Keratinocyte (primary cell): ENCODE measurements around the gene NDUFS1. TPM values are rescaled to one million over a fixed set of nuclear protein-coding genes. Genes with fewer than 3 reads are reported as not detected.

Experiments used
- DNase-seq: peaks from one replicate; pipeline ENCODE4 v3.0.0-alpha.2; 2011; ENCODE audit warnings: low read depth, missing footprints, low spot score
- FAIRE-seq: peaks from 2 replicates; lab custom pipeline; 2011; peaks lifted over from hg19 to GRCh38; lab: Jason Lieb, UNC
- H2AFZ ChIP-seq: 2 replicates; pipeline ENCODE4 v1.6.0; 2012; ENCODE audit warnings: low read length, control low read depth, inconsistent platforms; ENCODE audit not compliant: control insufficient read depth
- H3K27ac ChIP-seq: 2 replicates; pipeline ENCODE4 v1.5.1; 2011; ENCODE audit warnings: low read length; ENCODE audit not compliant: control insufficient read depth, insufficient read depth
- H3K27me3 ChIP-seq: 3 replicates; pipeline ENCODE4 v1.6.0; 2011; ENCODE audit warnings: low read length; ENCODE audit not compliant: control insufficient read depth, insufficient read depth; ENCODE audit errors: extremely low read depth
- H3K36me3 ChIP-seq, 2 experiments: 2 replicates in 1 of 2; 3 replicates in 1 of 2; pipeline ENCODE4 v1.5.1; 2011; ENCODE audit warnings: low read length in 2 of 2, mild to moderate bottlenecking in 1 of 2; ENCODE audit not compliant: control insufficient read depth in 2 of 2, insufficient read depth in 2 of 2; ENCODE audit errors: extremely low read depth in 1 of 2
- H3K4me1 ChIP-seq: 3 replicates; pipeline ENCODE4 v1.5.1; 2011; ENCODE audit warnings: low read length; ENCODE audit not compliant: control insufficient read depth, insufficient read depth; ENCODE audit errors: extremely low read depth
- H3K4me2 ChIP-seq: 3 replicates; pipeline ENCODE4 v1.6.0; 2011; ENCODE audit warnings: low read depth, low read length; ENCODE audit not compliant: control insufficient read depth, insufficient read depth; ENCODE audit errors: extremely low read depth
- H3K4me3 ChIP-seq, 3 experiments: fragments of 200-600 bp in 1 of 3; sonication (generic) in 1 of 3; 2 replicates in 2 of 3; 3 replicates in 1 of 3; pipeline ENCODE4 v1.5.1; 2011 to 2016; ENCODE audit warnings: low read length in 3 of 3, mild to moderate bottlenecking in 3 of 3, control low read depth in 2 of 3, inconsistent platforms in 1 of 3, low read depth in 1 of 3, mixed read lengths in 1 of 3, mixed run types in 1 of 3, moderate library complexity in 1 of 3; ENCODE audit not compliant: control insufficient read depth in 2 of 3, insufficient read depth in 2 of 3; ENCODE audit errors: extremely low read depth in 1 of 3
- H3K79me2 ChIP-seq: 2 replicates; pipeline ENCODE4 v1.6.0; 2012; ENCODE audit warnings: low read length; ENCODE audit not compliant: control insufficient read depth, insufficient read depth
- H3K9ac ChIP-seq: 3 replicates; pipeline ENCODE4 v1.6.0; 2011; ENCODE audit warnings: low read length; ENCODE audit not compliant: control insufficient read depth, insufficient read depth; ENCODE audit errors: extremely low read depth
- H3K9me1 ChIP-seq: 3 replicates; pipeline ENCODE4 v1.6.0; 2011; ENCODE audit warnings: low read length; ENCODE audit not compliant: control insufficient read depth, insufficient read depth; ENCODE audit errors: extremely low read depth
- H3K9me3 ChIP-seq: 2 replicates; pipeline ENCODE4 v1.5.1; 2012; ENCODE audit warnings: low read depth, low read length; ENCODE audit not compliant: control insufficient read depth
- H4K20me1 ChIP-seq: 3 replicates; pipeline ENCODE4 v1.6.0; 2011; ENCODE audit warnings: low read length; ENCODE audit not compliant: control insufficient read depth, insufficient read depth; ENCODE audit errors: extremely low read depth
- CTCF ChIP-seq, 3 experiments: IDR thresholded peaks in 1 of 3; conservative IDR thresholded peaks in 1 of 3; optimal IDR thresholded peaks in 1 of 3; 2 replicates in 2 of 3; 3 replicates in 1 of 3; pipeline versions ENCODE3 to v1.5.1; 2011; ENCODE audit warnings: low read length in 3 of 3, mild to moderate bottlenecking in 3 of 3, moderate library complexity in 2 of 3, control low read depth in 1 of 3, inconsistent platforms in 1 of 3; ENCODE audit not compliant: insufficient read depth in 2 of 3; ENCODE audit errors: extremely low read depth in 1 of 3
- EZH2 ChIP-seq: IDR thresholded peaks from one replicate; pipeline ENCODE4 v1.6.1; 2012; ENCODE audit warnings: inconsistent platforms, mild to moderate bottlenecking, low read length, moderate library complexity
- dilution Hi-C: fragments of 300-500 bp; cut with MboI; formaldehyde crosslinking; loops from one replicate; pipeline ENCODE4 v1.7.0; 2020; ENCODE audit warnings: low sequenced_read_pairs; ENCODE audit not compliant: extremely low pct_ligation_motif_present
- polyA plus RNA-seq, 5 experiments: library from polyadenylated mRNA; depleted of rRNA in 3 of 5; stranded (reverse) in 3 of 5; stranded (forward) in 1 of 5; unstranded in 1 of 5; fragments of >200 nt; gene quantifications; 1 replicate in 1 of 5; 2 replicates in 3 of 5; 3 replicates in 1 of 5; pipeline versions ENCODE4 v1.2.1 to v1.2.3, GENCODE V29; 2011 to 2012; ENCODE audit warnings: missing spikeins in 2 of 5, low read depth in 1 of 5, low replicate concordance in 1 of 5

Gene NDUFS1
- polyA plus RNA-seq, 1 donor (not counting 4 experiments of a cell fraction or from before 2014, with no cell fraction given): 83.7 TPM

- Histone ChIP-seq H2AFZ (peak within 1 kb of the TSS; percentile 88), H3K79me2 (peaks cover 52% of the 10 kb centered on the region), H3K27ac (peak within 1 kb of the TSS; percentile 96), H3K9ac (peak within 1 kb of the TSS; percentile 98), H4K20me1 (no peaks in the 10 kb centered on the region), H3K4me3 (peak within 1 kb of the TSS; percentile 53 to 97 (median 92)), H3K36me3 (no peaks in the 10 kb centered on the region), H3K9me3 (no peaks in the 10 kb centered on the region), H3K4me1 (peaks cover 10% of the 10 kb centered on the region), H3K4me2 (peak within 1 kb of the TSS; percentile 97), H3K9me1 (no peaks in the 10 kb centered on the region), H3K27me3 (no peaks in the 10 kb centered on the region)
- peak; percentile 28 for DNase-seq
- FAIRE-seq: peak; percentile 81
- dilution Hi-C loops: no loop called here
- TF ChIP-seq CTCF (optimal IDR thresholded peaks at IDR 0.05 in 1 of 3, IDR thresholded peaks at IDR 0.05 in 1 of 3, conservative IDR thresholded peaks at IDR 0.05 in 1 of 3; ENCODE audit: extremely low read depth in 1 of 3, insufficient read depth in 2 of 3, low read length in 3 of 3) (peak; percentile 53 to 69 (median 63)), EZH2 (no peak)
These were observed 73.3 kb downstream of the NDUFS1 start, which contains the start of gene INO80D for GRCh38 chr2:206085742-206086445. Gene INO80D, minus strand, starts transcription at chr2:206086174. Its CDS starts 23,158 bp downstream, at chr2:206063016.

- peak overlapping the region; percentile 98 for H3K9ac ChIP-seq
- peak overlapping the region; percentile 69 for H2AFZ ChIP-seq
- H3K9me3 ChIP-seq: no peaks in the 10 kb centered on the region
- TF ChIP-seq EZH2 (no peak), CTCF (optimal IDR thresholded peaks at IDR 0.05 in 1 of 3, IDR thresholded peaks at IDR 0.05 in 1 of 3, conservative IDR thresholded peaks at IDR 0.05 in 1 of 3; ENCODE audit: extremely low read depth in 1 of 3, insufficient read depth in 2 of 3, low read length in 3 of 3) (no peak)
- peaks cover 10% of the 10 kb centered on the region for H3K4me1 ChIP-seq
- no peaks in the 10 kb centered on the region for H3K36me3 ChIP-seq
- H4K20me1 ChIP-seq: no peaks in the 10 kb centered on the region
- FAIRE-seq: no peak
- no peaks in the 10 kb centered on the region for H3K9me1 ChIP-seq
- H3K4me3 ChIP-seq: peak overlapping the region; percentile 53 to 97 (median 92)
- H3K27me3 ChIP-seq: no peaks in the 10 kb centered on the region
- peak overlapping the region; percentile 97 for H3K4me2 ChIP-seq
- dilution Hi-C loops: no loop called here
- peaks cover 55% of the 10 kb centered on the region for H3K79me2 ChIP-seq
- peak overlapping the region; percentile 96 for H3K27ac ChIP-seq
- DNase-seq: no peak
These were observed 74.1 kb downstream of the NDUFS1 start for GRCh38 chr2:206084870-206085741.
